Transverse colon (tissue), 4 donors: Measurements from ENCODE around the gene OAT. TPM values are rescaled to one million over a fixed set of nuclear protein-coding genes. Genes with fewer than 3 reads are reported as not detected.

Source experiments
- DNase-seq: peaks from one replicate; pipeline ENCODE4 v3.0.0-alpha.2; 2019
- H3K27ac ChIP-seq, 4 donors: fragments of 200-600 bp; sonication (generic); 2 replicates each; pipeline ENCODE4 v1.5.1; 2016 to 2018; ENCODE audit warnings: inconsistent platforms in 4 of 4
- H3K27me3 ChIP-seq: fragments of 200-600 bp; sonication (generic); 2 replicates; pipeline ENCODE4 v1.5.1; 2017; ENCODE audit warnings: inconsistent platforms
- H3K36me3 ChIP-seq, 4 donors: fragments of 200-600 bp; sonication (generic); 2 replicates each; pipeline ENCODE4 v1.5.1; 2017 to 2019; ENCODE audit warnings: inconsistent platforms in 4 of 4
- H3K4me1 ChIP-seq, 4 donors: fragments of 200-600 bp; sonication (generic); 2 replicates each; pipeline ENCODE4 v1.5.1; 2017 to 2020; ENCODE audit warnings: inconsistent platforms in 4 of 4
- H3K4me3 ChIP-seq, 4 donors: fragments of 200-600 bp; sonication (generic); 1 replicate in 1 of 4; 2 replicates in 3 of 4; pipeline versions ENCODE4 v1.5.1 to v1.6.1; 2017 to 2019; ENCODE audit warnings: inconsistent platforms in 4 of 4
- H3K9me3 ChIP-seq, 2 donors: fragments of 200-600 bp; sonication (generic); 2 replicates each; pipeline ENCODE4 v1.5.1; 2017 to 2019; ENCODE audit warnings: inconsistent platforms in 2 of 2
- EP300 ChIP-seq: sonication (generic); formaldehyde crosslinking; IDR thresholded peaks from one replicate; pipeline ENCODE4 v1.6.1; 2017; ENCODE audit warnings: antibody characterized with exemption, low read depth
- POLR2A ChIP-seq: fragments of 450-650 bp; IDR thresholded peaks from one replicate; pipeline ENCODE4 v1.6.1; 2016; ENCODE audit warnings: antibody characterized with exemption, mild to moderate bottlenecking, moderate library complexity
- POLR2AphosphoS5 ChIP-seq, 3 donors: sonication (generic); formaldehyde crosslinking; IDR thresholded peaks; one replicate each; pipeline ENCODE4 v1.6.1; 2016; ENCODE audit warnings: antibody characterized with exemption in 3 of 3
- WGBS, 2 donors: methylation state at CpG; one replicate each; pipeline ENCODE4 v1.1.5; 2018; ENCODE audit warnings: low coverage in 1 of 2; 5-methylcytosine and 5-hydroxymethylcytosine counted together
- in situ Hi-C, 4 donors: fragments of 200-750 bp; cut with MboI; loops; one replicate each; pipeline versions ENCODE4 v1.15.0 to v1.15.1; 2017; ENCODE audit warnings: low sequenced_read_pairs in 3 of 4, low pct_ligation_motif_present in 1 of 4, low pct_unique_long_range_greater_than_20kb in 1 of 4
- intact Hi-C: fragments of 100-400 bp; cut with DNase I; formaldehyde crosslinking; loops from one replicate; pipeline ENCODE4 v1.15.1; 2023; ENCODE audit warnings: low total_unique reads
- total RNA-seq, 4 donors: library from RNA; depleted of rRNA; stranded (reverse); fragments of >200 nt; gene quantifications; one replicate each; pipeline ENCODE4 v1.1.0, GENCODE V29; 2016
- TF ChIP-seq, protein P1 (sequence below), 5 experiments: fragments of 200-600 bp in 3 of 5; fragments of 450-650 bp in 2 of 5; sonication (generic) in 3 of 5; IDR thresholded peaks; 1 replicate in 2 of 5; 2 replicates in 3 of 5; pipeline ENCODE4 v1.5.1; 2016 to 2017; ENCODE audit warnings: antibody characterized with exemption in 5 of 5, inconsistent platforms in 3 of 5, mild to moderate bottlenecking in 2 of 5, moderate library complexity in 1 of 5

The OAT gene
- total RNA-seq, 4 donors from 2014 or later, result 22.1 to 89.3 (median 60.9) TPM

DNA sequence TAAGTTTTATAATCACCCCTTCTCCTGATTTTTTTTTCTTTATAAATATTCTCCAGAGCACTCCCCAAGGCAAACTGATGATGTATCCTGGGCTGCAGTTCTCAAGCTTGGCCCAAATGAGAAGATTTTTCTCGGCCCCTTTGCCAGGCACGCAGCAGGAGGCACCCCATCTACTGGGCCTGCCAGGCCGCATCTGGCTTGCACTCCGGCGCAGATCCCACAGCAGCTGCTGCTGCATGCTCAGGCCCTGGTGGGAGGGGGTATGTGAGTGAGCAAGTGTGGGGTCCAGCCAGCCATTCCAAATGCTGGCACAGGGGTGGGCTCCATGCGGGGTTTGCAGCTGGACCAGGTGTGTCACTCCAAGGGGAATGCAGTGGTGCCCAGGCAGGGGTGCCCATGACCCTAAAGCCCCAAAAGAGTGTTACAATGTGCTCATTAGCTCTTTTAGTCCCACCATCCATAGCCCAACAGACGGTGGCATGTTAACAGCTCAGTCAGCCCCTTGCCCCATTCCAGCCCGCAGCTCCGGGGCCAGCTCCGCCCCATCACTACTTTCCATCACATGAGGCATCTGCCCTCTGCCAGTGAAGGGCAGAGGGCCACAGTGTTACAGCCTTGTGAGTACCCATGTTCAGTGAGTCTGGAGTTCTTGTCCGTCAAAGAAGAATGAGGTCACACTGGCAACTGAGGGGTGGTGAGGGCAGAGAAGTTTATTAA lies 25.9 kb downstream of the OAT start:
- Histone ChIP-seq H3K4me1 (peaks cover 3 to 12% (median 10%) of the 10 kb centered on the region in 4 donors), H3K36me3 (peaks cover 0 to 10% (median 1%) of the 10 kb centered on the region in 4 donors), H3K9me3 (no peaks in the 10 kb centered on the region), H3K27me3 (no peaks in the 10 kb centered on the region), H3K4me3 (no peak overlapping the region), H3K27ac (no peak overlapping the region)
- no peak for DNase-seq
- in situ Hi-C loops, result loop anchor here (25.0 kb wide), 1 partner anchor 805 kb away; no protein-coding TSS in a partner anchor
- TF ChIP-seq POLR2A (no peak), POLR2AphosphoS5 (IDR thresholded peaks at IDR 0.05) (no peak), EP300 (no peak)
- TF ChIP-seq, protein P1, sequence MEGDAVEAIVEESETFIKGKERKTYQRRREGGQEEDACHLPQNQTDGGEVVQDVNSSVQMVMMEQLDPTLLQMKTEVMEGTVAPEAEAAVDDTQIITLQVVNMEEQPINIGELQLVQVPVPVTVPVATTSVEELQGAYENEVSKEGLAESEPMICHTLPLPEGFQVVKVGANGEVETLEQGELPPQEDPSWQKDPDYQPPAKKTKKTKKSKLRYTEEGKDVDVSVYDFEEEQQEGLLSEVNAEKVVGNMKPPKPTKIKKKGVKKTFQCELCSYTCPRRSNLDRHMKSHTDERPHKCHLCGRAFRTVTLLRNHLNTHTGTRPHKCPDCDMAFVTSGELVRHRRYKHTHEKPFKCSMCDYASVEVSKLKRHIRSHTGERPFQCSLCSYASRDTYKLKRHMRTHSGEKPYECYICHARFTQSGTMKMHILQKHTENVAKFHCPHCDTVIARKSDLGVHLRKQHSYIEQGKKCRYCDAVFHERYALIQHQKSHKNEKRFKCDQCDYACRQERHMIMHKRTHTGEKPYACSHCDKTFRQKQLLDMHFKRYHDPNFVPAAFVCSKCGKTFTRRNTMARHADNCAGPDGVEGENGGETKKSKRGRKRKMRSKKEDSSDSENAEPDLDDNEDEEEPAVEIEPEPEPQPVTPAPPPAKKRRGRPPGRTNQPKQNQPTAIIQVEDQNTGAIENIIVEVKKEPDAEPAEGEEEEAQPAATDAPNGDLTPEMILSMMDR (IDR thresholded peaks at IDR 0.05), result no peak
- intact Hi-C loops, result no loop called here
- 92% methylated on average over 11 of the region's 11 CpGs; no CpG with 5 or more reads in 1 of the 2 donors for WGBS, 2 donors

DNA sequence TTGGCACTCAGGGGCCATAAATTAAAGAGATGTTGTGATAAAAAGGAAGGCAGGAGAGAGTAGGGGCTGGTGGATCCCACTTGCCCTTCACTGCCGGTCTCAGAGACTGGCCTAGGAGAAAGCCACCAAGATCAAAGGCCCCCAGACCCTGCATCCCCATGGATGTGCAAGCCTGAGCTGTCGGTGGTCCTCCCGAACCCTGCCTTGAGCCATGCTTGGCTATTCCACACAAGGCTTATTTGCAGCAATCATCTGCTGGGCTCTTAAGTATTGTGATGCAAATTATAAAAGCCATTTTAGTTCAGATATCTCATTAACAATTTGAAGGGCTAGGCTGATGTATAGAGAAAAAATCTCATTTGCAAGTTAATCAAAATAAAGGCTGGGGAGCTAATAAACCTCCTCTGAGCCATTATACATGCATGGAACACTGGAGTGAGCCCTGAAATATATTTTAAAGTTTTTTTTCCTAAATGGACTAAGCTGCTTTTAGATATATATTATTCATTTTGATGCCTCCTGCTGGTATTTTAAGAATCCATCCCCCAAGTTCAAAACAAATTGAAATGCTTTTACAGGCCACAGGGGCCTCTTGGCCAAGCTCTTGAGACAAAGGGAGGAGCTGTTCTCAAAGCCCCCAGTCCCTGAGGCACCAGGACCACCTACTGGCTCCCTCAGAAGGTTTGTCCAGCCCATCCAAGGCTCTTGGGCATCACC lies 28.1 kb downstream of the OAT start:
- no peaks in the 10 kb centered on the region for H3K9me3 ChIP-seq
- TF ChIP-seq POLR2A, result no peak
- TF ChIP-seq, protein P1 (IDR thresholded peaks at IDR 0.05), result no peak
- no peak for TF ChIP-seq EP300
- TF ChIP-seq POLR2AphosphoS5 (IDR thresholded peaks at IDR 0.05), result no peak
- in situ Hi-C loops, result loop anchor here (25.0 kb wide), 1 partner anchor 803 kb away; no protein-coding TSS in a partner anchor
- DNase-seq, result no peak
- intact Hi-C loops, result loop anchor here (1.0 kb wide), 1 partner anchor 396 kb away; no protein-coding TSS in a partner anchor
- H3K4me1 ChIP-seq, result peaks cover 3 to 12% (median 10%) of the 10 kb centered on the region in 4 donors
- 90% methylated on average over 3 of the region's 3 CpGs; no CpG with 5 or more reads in 1 of the 2 donors for WGBS, 2 donors
- no peak overlapping the region for H3K27ac ChIP-seq
- no peaks in the 10 kb centered on the region for H3K36me3 ChIP-seq
- no peaks in the 10 kb centered on the region for H3K27me3 ChIP-seq
- H3K4me3 ChIP-seq, result no peak overlapping the region

DNA sequence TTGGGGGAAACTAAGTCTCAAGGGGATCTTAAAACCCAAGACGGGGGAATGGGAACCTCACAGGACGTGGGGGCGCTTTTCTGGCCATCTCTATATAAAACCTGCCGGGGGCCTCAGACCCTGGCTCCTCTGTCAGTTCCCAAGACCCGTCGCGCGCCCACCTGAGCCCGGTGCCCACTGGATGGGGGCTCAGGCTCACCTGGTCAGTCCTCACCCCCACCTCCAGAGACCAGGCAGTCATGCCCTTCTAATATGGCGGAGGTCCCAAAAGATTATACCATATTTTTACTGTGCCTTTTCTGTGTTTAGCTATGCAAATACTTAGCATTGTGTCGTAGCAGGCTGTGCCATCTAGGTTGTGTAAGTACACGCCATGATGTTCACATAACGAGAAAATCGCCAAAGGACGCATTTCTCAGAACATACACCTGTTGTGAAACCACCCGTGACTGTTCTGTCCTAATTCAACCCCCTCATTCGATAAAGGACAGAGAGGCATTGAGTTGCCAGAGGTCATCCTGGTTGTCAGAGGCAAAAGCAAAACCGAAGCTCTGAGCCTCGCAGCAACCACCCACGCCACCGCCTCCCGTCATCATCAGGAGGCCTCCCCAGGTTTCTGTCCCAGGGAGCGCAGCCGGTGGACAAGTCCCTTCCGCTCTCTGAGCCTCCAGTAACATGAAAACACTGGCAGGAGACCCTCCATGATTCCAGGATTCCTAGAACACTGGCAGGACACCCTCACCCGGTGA lies 28.9 kb downstream of the OAT start:
- TF ChIP-seq EP300 (no peak), POLR2AphosphoS5 (IDR thresholded peaks at IDR 0.05) (no peak), POLR2A (no peak)
- TF ChIP-seq, protein P1 (IDR thresholded peaks at IDR 0.05), result peak in 2 of 5 experiments; percentile 4 to 37
- H3K27me3 ChIP-seq, result no peaks in the 10 kb centered on the region
- H3K36me3 ChIP-seq, result no peaks in the 10 kb centered on the region
- WGBS, 2 donors, result 76 to 87% methylated on average over 5 to 26 of the region's 26 CpGs
- H3K4me3 ChIP-seq, result peak overlapping the region in 2 of 4 donors; percentile 38 to 59
- H3K9me3 ChIP-seq, result no peaks in the 10 kb centered on the region
- intact Hi-C loops (loop anchor here (1.0 to 10.0 kb wide), 2 partner anchors 295 to 395 kb away; partner anchors contain the start of gene CHST15), in situ Hi-C loops (loop anchor here (5.0 to 25.0 kb wide), 4 partner anchors 382 to 802 kb away; no protein-coding TSS in a partner anchor)
- H3K4me1 ChIP-seq, result peaks cover 3 to 12% (median 10%) of the 10 kb centered on the region in 4 donors
- no peak for DNase-seq
- peak overlapping the region in 1 of 4 donors; percentile 39 for H3K27ac ChIP-seq
